Measurements from ENCODE around the gene THSD4.

- TF ChIP-seq CTCF (IDR thresholded peaks at IDR 0.05; ENCODE audit: low read depth, low read length) (no peak), EZH2phosphoT487 (IDR thresholded peaks at IDR 0.05; ENCODE audit: low read depth) (no peak)
These were observed 495.7 kb downstream of the THSD4 start for GRCh38 chr15:71610728-71611552.

Data from OCI-LY3 (cell line).